Activated T-helper 9 cell treated with anti-CD3 and anti-CD28 coated beads, Interleukin-2, amount 50 U/mL, for 16 hours (primary cell): ENCODE results near the gene MYBPH.

Source experiments
- DNase-seq: peaks from one replicate; pipeline ENCODE4 v3.0.0-alpha.2; 2020; ENCODE audit warnings: low read depth

Gene MYBPH

GRCh38 chr1:203200916-203201315, 25.3 kb upstream of the MYBPH start:
- no peak for DNase-seq

GRCh38 chr1:203199816-203200571, 24.4 kb upstream of the MYBPH start:
- DNase-seq: no peak

- no peak for DNase-seq
Observed at GRCh38 chr1:203199481-203199815, 23.8 kb upstream of the MYBPH start.

- DNase-seq: no peak
Observed at GRCh38 chr1:203199002-203199401, 23.4 kb upstream of the MYBPH start.

- no peak for DNase-seq
Observed at GRCh38 chr1:203197625-203198024, 22.0 kb upstream of the MYBPH start.

- no peak for DNase-seq
Observed at GRCh38 chr1:203196371-203196770, 20.7 kb upstream of the MYBPH start.

- DNase-seq: no peak
Observed at GRCh38 chr1:203190949-203191348, 15.3 kb upstream of the MYBPH start.

GRCh38 chr1:203189951-203190352, 14.3 kb upstream of the MYBPH start:
- no peak for DNase-seq

GRCh38 chr1:203188686-203189232, 13.1 kb upstream of the MYBPH start:
- no peak for DNase-seq

GRCh38 chr1:203187689-203188264, 12.2 kb upstream of the MYBPH start:
- DNase-seq: no peak

GRCh38 chr1:203187304-203187685, 11.7 kb upstream of the MYBPH start:
- no peak for DNase-seq

- no peak for DNase-seq
Observed at GRCh38 chr1:203186446-203187303, 11.0 kb upstream of the MYBPH start, which contains the start of gene CHI3L1. Gene CHI3L1 (minus strand): TSS chr1:203186704. CDS start chr1:203186623, 81 bp downstream.

- no peak for DNase-seq
Observed at GRCh38 chr1:203186091-203186445, 10.4 kb upstream of the MYBPH start.

GRCh38 chr1:203185585-203185984, 10.0 kb upstream of the MYBPH start:
- DNase-seq: no peak

- no peak for DNase-seq
Observed at GRCh38 chr1:203185061-203185461, 9.4 kb upstream of the MYBPH start.

GRCh38 chr1:203184467-203184866, 8.8 kb upstream of the MYBPH start:
- no peak for DNase-seq

- no peak for DNase-seq
Observed at GRCh38 chr1:203183828-203184227, 8.2 kb upstream of the MYBPH start.

- no peak for DNase-seq
Observed at GRCh38 chr1:203182387-203182953, 6.8 kb upstream of the MYBPH start.

GRCh38 chr1:203181586-203182386, 6.2 kb upstream of the MYBPH start:
- no peak for DNase-seq

- no peak for DNase-seq
Observed at GRCh38 chr1:203180611-203181330, 5.1 kb upstream of the MYBPH start.

- DNase-seq: no peak
Observed at GRCh38 chr1:203179667-203180005, 4.0 kb upstream of the MYBPH start.
